NCI-H510A (cell line): ENCODE measurements around the gene TANGO6.
"Not testable (repeated sequence)": the region's sequence is repeated elsewhere in the genome, so short reads cannot be mapped to it uniquely, and the experiment has no call there.

Experiments
- DNase-seq: peaks from one replicate; lab custom pipeline; 2025; lab: John Stamatoyannopoulos, UW

The TANGO6 gene

DNA sequence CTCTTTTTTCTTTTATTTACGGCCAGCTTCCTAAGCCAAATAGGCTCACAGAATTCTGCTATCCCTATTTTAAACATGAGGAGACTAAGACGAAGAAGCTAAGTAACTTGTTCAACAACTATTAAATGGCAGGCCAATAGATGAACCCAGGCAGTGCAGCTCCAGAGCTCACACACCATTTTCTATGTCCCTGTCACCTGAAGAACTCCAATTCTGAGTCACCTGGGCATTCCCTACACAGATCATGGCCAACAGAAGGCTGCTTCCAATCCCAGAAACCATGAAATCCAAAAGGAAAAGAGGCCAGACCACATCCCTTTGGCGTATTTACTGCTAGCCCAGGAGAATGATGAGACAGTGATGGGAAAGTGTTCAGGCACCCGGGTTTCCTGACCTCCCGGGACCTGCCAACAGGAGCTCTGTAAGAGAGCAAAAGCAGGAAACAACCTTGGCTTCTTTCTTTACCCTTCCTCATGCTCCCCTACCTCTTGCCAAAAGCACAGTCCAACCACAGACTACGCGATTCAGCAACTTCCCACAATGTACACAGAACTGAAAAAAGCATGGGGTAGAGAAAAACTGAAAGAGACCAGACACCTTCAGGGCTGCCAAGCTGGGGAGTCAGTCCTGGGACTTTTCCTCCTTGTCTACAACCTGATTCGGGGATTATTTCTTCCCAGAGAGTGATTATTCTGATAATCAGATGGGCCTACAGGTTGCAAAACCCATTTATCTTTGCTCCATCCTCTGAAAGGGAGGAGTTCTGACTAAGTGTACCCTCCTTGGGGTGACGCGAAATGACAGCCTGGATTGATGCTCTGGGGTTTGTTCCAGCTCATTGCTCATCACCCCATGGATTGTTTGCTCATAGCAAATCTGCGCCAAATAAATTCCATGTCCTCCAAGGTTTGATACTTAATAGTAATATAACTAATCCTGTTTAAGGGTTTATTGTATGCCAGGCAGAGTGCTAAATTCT, 214.4 kb downstream of the TANGO6 start:
- no peak for DNase-seq

DNA sequence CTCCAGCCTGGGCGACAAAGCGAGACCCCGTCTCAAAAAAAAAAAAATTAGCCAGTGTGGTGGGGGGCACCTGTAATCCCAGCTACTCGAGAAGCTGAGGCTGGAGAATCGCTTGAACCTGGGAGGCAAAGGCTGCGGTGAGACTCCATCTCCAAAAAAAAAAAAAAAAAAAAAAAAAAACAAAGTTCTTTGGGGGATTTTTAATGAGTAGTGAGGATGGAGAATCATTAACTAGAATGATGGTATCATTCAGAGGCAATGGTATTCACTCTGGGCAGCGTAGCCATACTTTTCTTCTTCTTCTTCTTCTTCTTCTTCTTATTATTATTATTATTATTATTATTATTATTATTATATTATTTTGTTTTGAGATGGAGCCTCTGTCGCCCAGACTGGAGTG, 220.2 kb downstream of the TANGO6 start:
- not testable (repeated sequence) for DNase-seq

DNA sequence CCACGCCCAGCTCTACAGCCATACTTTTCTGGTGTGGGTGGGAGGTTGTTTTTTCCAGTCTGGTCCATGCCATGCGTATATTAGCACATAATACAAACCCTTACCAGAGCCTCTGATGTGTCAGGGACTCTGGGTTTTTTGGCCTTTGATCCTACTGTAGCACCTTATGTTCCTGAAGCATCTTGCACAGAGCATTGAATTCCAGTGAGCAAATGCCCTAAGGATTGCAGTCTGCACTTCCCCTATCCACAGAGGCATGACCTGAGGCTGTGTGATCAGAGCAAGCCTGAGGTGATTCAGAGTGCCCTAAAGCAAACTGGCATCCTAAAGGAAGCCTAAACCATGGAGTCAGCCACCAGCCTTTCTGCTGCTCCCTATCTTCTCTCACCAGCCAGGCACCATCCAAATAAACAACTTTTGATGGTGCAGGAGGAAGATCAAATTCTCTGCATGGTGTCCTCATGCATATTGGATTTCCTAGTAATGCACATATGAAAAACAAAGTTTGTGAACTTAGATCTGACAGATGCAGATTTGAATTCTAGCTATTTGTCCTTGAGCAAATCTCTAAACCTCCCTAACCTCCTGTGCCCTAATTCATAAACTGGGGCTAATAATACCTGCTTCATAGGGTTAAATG, 220.9 kb downstream of the TANGO6 start:
- DNase-seq, result no peak

DNA sequence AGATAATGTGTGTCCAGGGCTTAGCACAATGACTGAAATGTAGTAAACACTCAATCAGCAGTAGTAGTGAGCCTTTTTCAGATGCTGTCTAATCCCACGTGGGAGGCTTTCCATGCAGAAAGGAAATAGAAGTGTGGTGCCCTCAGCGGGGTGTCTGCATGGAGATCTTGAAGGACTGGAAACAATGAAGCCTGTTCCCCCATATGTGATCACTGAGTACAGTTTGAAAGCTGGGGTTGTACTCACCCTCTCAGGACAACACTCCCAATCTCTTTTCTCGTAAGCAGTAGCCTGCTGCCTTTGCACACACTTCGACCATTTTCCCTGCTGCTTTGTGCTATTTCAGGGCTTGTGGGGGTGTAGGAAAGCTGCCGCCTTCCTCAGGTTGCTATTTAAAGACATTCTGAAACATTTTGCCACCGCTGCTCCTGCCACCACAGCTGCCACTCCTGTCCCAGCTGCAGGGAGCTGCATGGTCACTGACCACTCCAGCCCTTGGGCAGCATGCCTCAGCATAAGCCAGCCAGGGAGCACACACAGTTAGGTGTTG, 221.5 kb downstream of the TANGO6 start:
- DNase-seq, result no peak

DNA sequence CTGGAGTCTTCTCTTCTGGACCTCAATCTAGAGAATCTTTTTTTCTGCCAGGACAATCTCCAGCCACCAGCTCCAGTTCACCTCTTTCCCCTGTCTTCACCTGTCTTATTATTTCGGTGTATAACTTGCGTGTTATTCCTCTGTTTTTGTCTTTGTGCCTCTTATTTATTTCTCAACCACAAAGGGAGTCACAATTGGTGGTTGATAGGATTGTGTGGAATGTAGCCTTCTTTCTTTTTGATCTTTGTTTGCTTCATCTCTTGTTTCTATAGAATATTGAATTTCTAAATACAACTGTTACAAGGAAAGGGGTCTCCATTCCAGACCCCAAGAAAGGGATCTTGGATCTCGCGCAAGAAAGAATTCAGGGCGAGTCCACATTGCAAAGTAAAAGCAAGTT, 226.2 kb downstream of the TANGO6 start:
- DNase-seq, result no peak

DNA sequence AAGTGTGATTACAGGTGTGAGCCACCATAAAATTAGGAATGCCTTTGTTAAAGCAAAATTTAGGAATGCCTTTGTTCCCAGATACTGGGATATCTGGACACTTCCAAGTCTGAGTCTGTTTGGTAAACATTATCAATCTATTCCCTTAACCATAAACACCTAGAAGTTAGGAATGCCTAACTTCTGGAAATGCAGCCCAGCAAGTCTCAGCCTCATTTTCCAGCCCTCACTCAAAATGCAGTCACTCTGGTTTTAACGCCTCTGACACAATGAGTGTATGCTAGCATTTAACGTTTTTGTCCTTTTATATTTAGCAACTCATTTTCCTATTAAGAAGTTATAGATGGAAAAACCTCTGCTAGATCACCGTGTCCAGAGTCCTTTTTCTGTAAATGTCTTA, 227.7 kb downstream of the TANGO6 start:
- no peak for DNase-seq

DNA sequence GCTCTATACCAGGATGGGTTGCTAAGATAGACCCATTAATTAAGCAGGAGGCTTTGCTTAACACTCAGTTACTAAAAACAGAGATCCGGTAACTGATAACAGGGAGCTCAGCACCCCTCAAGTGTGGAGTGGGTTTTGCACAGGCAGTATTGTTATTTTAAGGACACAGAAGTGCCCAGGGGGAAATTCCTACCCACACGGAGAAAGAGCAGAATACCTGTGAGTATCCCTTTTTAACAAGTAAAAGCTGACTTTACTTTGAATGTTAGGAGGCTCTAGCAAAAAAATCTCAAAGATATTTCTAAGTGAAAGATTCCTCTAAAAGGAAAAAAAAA, 229.3 kb downstream of the TANGO6 start:
- no peak for DNase-seq

DNA sequence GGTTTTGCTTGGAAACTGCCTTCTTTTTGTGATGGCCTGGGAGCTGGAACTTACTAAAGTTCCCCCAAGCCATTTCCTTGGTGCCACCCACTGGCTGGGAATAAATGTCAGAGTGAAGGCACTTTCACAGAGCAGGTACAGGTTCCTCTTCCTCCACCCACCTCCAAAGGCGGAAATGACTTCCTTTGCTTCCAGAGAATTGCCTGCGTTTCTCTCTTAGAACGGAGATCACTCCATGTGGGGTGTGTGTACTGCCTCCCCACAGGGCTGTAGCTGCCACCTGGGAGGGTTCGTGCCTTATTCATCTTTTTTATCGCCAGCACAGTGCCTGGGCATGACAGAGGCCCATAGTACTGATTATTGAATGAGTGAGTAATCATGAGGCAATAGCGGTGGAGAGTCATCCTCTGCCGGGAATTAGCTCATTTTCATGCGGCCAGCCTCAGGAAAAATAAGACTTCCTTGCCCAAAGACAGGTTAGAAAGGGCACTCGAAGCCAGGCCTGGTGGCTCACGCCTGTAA, 229.9 kb downstream of the TANGO6 start:
- DNase-seq, result no peak

DNA sequence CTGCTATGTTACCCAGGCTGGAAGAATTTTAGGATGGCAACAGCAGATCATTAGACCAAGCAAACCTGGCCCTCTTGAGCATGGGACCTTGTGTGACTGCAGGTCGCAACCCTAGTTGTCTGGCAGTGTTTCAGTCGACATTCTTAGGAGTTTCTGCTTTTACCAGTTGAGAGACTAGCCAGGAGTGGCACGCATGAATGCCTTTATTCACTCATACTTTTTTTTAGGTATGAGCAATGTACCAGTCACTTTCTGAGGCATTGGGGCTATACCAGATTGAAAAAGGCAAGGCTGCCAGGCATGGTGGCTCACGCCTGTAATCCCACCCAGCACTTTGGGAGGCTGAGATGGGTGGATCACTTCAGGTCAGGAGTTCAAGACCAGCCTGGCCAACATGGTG, 233.9 kb downstream of the TANGO6 start:
- no peak for DNase-seq

DNA sequence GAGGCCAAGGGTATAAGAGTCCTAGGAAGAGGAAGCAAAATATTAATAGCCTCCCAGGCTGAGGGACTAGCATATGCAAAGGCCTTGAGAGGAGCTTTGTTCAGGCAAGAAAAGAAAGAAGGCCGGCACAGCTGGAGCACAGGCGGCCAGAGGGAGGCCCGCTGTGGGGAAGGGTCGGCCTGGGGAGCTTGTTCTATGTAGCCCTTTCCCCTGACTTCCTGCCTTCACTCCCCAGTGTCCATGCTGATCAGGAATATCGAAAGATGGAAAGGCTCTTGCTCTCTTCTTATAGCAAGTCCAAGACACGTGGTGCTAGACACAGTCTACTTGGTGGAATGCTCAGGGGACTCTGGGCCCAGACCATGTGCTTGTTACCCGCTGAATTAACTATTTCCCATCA, 234.7 kb downstream of the TANGO6 start:
- no peak for DNase-seq

DNA sequence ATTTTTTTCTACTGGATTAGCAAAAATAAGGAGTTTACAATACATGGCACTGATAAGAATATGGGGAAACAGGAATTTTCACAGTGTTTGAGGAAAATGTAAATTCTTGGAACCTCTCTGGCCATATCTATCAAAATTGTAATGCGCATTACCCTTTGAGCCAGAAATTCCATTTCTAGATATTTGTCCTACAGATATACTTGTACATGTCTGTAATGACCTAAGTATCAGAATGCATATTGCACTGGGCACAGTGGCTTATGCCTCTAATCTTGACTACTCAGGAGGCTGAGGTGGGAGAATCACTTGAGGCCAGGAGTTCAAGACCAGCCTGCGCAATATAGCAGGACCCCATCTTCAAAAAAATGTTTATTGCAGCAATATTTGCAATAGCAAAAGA, 236.4 kb downstream of the TANGO6 start:
- no peak for DNase-seq

DNA sequence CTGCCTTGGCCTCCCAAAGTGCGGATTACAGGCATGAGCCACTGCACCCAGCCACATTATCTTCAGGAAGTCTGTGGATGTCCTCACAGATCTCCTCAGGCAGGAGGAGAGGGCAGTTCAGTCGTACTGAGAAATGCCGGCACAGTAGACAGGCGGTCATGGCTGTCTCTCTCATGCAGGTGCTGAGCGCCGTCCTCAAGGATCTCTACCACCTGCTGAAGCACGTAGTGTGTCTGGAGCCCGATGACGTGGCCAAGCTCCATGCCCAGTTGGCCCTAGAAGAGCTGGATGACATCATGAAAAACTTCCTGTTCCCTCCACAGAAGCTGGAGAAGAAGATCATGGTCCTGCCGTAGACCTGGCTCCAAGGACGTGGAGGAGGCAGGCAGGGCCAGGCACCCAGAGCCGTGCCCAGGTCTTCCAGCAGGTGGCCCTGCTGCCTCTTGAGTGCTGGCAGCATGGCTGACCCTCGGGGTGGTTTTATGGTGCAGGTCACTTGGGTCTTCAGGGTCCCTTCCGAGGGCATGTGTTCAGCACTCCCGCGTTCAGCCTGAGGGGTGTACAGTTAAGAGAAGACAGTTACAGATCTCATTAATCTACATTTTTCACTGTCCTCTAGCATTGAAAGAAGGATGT, 240.1 kb downstream of the TANGO6 start:
- no peak for DNase-seq

DNA sequence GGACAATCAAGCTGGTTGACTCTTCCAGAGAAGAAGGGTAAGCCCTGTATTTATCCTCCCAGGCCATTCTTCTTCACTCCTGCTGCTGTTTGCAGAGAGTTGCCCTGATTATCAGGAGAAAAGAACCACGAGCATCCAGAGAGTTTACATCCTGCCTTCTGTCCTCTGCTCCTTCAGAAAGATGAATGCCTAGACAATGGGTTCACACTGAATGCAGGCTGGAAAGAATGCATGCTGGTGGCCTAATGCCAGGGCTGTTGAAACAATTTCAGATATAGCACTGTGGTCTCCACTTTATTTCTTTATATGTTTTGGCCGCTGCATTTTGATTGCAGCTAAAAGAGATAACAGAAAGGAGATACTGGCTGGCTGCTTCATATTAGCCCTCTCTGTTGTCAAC, 241.0 kb downstream of the TANGO6 start:
- no peak for DNase-seq

DNA sequence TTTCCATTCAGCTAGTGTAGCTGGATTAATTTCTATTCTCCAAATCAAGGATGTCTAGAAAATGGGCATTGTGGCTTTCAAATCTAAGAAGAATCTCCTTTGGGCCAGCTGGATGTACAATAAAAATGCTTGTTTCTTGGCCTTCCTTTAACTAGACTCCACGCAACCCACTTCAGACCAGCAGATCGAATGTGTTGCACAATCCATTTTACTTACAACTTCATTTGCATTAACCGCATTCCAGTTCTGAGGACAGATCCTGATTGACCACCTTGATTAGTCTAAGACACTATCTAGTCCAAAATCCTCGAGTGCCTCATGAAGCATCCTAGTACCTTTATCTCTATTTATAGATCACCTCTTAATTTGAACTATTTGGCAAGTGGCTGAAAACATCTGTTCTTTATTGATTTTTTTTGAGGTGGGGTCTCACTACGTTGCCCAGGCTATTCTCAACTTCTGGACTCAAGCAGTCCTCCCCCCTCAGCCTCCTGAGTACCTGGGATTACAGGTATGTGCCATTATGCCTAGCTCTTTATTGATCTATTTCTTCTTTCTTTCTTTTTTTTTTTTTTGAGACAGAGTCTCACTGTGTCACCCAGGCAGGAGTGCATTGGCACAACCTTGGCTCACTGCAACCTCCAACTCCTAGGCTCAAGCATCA, 241.8 kb downstream of the TANGO6 start:
- no peak for DNase-seq

DNA sequence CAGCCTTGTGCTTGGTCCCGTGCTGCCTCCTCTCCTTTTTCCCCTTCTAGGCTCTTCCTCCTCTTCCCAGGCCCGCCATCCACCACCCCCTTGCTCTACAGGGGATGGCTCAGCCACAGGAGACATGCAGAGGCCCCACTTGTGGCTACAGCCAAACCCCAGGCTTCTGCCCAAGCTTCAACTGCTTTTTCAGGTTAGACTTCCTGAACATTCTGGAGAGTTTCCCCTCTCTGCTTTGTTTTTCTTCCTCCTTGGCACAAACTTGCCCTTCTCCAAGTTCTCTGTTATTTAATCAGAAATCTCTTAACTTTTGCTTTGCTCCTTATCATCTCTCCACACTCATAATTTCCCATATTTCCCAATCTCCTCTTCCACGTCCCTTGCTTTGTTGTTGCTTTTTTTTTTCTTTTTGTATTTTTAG, 243.8 kb downstream of the TANGO6 start:
- no peak for DNase-seq

DNA sequence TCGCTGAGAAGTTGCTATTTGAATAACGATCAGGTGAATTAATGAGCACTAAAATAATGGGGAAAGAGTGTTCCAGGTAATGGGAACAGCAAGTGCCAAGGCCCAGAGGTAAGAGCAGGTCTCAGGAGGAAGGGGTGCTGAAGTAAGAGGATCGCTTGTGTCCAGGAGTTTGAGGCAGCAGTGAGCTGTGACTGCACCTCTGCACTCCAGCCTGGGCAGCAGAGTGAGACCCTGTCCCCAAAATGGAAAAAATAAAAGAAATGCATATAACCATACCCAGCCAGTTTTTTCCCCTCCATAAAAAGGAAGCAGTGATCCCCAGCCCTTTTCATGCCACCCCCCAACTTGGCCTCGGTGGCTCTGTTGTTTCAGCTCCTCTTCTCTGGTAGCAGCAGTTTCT, 245.4 kb downstream of the TANGO6 start:
- DNase-seq, result no peak

DNA sequence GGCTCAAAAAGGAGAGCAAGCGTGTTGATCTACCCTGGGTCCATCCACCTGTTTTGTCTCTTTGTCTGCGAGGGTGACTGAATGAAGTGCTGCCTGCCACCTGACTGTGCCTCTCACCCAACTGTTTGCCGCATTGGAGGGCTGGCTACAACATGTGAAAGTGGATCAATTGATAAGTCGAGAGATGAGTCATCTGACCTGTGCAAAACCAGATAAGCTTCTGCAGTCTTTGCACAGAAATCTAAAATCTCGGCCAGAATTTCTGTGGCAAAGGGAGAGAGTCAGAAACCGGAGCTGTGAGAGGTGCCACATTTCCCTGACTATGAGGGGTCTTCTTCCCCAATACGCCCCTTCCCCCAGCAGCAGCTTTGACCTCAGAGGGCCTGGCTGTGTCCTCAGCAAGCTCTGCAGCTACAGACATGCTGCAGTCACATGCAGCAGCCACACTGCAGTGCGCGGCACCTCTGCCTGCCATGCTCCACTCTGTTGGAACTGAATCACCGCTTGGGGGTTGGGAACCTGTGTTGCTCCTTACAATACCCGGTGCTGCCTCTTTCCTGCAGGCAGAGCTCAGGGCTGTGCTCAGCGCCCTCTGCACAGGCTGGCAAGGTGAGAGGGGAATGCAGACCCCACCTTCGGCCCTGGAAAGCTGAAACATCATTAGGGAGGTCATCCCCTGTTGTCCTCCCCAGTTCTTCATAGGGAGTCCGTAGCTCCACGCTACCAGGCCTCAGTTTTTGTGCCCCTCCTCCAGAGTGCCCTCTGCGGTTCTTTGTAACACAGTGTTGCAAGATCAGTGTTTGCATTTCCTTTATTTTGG, 246.0 kb downstream of the TANGO6 start:
- DNase-seq, result peak; percentile 36

DNA sequence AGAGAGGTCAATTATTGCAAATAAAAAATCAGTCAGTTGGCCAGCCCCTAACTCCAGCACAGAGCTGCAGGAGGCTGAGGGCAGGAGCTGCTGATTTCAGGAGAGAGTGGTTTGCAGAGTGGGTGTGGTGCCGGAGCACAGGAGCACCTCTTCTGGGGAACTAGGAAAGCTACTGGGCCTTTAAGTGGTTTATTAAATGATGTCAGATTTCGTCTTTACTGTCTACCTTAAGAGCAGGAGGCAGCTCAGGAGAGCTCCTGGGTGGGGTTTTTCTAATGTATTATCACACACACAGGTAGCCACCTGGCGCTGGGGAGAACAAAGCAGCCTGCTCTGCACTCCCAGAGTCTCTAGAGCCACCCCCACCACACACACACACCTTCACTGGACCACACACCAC, 250.6 kb downstream of the TANGO6 start:
- peak; percentile 74 for DNase-seq

DNA sequence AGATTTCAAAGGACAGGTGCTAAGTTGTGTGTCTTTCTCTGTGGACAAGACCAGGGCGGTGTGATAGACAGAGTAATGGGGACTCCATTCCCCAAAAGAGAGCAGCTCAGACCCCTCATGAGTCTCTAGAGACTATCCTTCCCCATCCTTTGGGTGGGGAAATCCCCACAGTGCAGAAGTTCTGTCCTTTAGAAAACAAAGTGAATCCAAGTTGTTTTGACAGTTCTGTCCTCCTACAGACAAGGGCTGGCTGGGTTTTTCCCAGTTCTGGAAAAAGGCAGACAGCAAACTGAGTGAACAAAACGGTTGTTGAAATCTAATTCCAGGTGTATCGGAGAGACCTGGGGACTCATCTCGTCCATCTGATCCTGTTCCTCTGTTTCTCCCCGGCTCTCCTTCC, 251.2 kb downstream of the TANGO6 start:
- DNase-seq, result no peak

DNA sequence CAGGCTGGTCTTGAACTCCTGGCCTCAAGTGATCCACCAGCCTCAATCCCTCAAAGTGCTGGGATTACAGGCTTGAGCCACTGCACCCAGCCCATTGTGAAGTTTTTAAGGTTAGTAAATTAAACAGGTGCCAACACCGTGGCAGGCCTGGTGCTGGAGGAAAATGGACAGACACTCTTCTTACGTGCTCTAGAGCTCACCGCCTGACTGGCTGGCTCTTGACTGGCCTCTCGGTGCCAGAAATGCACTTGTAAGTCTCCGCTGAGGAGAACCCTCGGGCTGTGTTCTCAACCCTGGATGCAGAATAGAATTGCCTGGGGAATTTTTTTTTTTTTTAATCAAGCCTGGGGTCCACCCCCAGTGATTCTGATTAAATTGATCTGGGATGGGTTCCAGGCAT, 251.9 kb downstream of the TANGO6 start:
- no peak for DNase-seq

DNA sequence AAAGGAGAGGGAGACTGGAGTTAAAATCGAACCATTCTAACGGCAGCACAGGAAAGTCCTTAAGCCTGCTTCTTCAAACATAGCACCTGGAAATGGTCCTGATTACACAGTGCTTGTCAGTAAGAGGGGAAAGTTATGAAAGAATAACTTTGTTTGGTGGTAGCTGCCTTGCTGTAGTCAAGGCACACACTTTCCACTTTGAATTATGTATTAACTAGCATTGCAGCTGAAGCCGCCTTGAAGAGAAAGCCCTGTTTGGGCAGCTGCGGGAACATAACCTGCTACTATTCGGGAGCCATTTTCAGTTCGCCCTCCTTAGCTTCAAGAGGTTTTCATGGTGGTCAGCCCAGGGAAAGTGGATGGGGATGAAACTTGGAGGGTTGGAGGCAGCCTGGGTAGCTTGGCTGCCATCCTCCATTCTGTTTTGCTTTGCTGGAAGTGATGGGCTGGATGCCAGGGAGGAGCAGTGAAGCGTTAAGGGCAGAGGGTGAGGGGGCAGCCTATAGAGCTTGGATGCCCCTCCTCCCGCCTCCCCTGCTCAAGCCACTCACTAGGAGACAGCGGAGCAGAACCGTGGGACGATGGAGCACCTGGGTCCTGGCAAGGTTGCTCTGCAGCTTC, 256.9 kb downstream of the TANGO6 start:
- peak; percentile 62 for DNase-seq
